Measurements from ENCODE around the gene TARBP1.

- TF ChIP-seq CTCF (IDR thresholded peaks at IDR 0.05) (no peak), POLR2A (IDR thresholded peaks at IDR 0.05) (no peak)
These were observed 4.6 kb downstream of the TARBP1 start for GRCh38 chr1:234474375-234474774.

Measured in ovary (tissue), 3 donors.